HL-60 (cell line): ENCODE measurements around the gene KIF5A.
A peak's percentile ranks its signal among the peaks of the same experiment; 100 is the strongest.

Source experiments
- DNase-seq, 2 experiments: peaks; one replicate each; pipeline ENCODE4 v3.0.0-alpha.2; 2010 to 2020; ENCODE audit warnings: low read depth in 1 of 2, low spot score in 1 of 2
- H3K27ac ChIP-seq: fragments of 250-450 bp; sonication (Bioruptor Pico); replicated peaks from 2 replicates; pipeline ENCODE4 v1.5.1; 2020; ENCODE audit warnings: mild to moderate bottlenecking, moderate library complexity
- H3K27me3 ChIP-seq: fragments of 250-450 bp; sonication (Bioruptor Pico); 2 replicates; pipeline ENCODE4 v1.5.1; 2021; ENCODE audit warnings: mild to moderate bottlenecking, moderate library complexity; ENCODE audit not compliant: insufficient read depth, poor library complexity, severe bottlenecking
- H3K4me3 ChIP-seq: replicated peaks from 2 replicates; pipeline ENCODE4 v1.5.1; 2011; ENCODE audit warnings: mild to moderate bottlenecking, control low read depth, low read length; ENCODE audit not compliant: insufficient read depth
- GABPA ChIP-seq: IDR thresholded peaks from 2 replicates; pipeline ENCODE4 v1.6.1; 2012; ENCODE audit warnings: low read depth
- POLR2AphosphoS5 ChIP-seq: IDR thresholded peaks from 2 replicates; pipeline ENCODE4 v1.6.1; 2012; ENCODE audit warnings: low read depth
- SPI1 ChIP-seq: IDR thresholded peaks from 2 replicates; pipeline ENCODE4 v1.6.1; 2012; ENCODE audit warnings: low read depth, mild to moderate bottlenecking, borderline replicate concordance
- TF ChIP-seq, protein P1 (sequence below): IDR thresholded peaks from 2 replicates; pipeline ENCODE4 v1.6.1; 2012; ENCODE audit warnings: low read depth; ENCODE audit not compliant: insufficient replicate concordance
- TF ChIP-seq, protein P2 (sequence below): IDR thresholded peaks from one replicate; pipeline ENCODE4 v1.5.1; 2011; ENCODE audit warnings: low read length, control low read depth, inconsistent platforms; ENCODE audit not compliant: insufficient read depth

KIF5A gene

GRCh38 chr12:57626111-57626920 lies 76.5 kb downstream of the KIF5A start:
- Histone ChIP-seq H3K27me3 (peaks cover 66% of the 10 kb centered on the region), H3K4me3 (no peak overlapping the region), H3K27ac (no peak overlapping the region)
- no peak for DNase-seq
- TF ChIP-seq, protein P1, sequence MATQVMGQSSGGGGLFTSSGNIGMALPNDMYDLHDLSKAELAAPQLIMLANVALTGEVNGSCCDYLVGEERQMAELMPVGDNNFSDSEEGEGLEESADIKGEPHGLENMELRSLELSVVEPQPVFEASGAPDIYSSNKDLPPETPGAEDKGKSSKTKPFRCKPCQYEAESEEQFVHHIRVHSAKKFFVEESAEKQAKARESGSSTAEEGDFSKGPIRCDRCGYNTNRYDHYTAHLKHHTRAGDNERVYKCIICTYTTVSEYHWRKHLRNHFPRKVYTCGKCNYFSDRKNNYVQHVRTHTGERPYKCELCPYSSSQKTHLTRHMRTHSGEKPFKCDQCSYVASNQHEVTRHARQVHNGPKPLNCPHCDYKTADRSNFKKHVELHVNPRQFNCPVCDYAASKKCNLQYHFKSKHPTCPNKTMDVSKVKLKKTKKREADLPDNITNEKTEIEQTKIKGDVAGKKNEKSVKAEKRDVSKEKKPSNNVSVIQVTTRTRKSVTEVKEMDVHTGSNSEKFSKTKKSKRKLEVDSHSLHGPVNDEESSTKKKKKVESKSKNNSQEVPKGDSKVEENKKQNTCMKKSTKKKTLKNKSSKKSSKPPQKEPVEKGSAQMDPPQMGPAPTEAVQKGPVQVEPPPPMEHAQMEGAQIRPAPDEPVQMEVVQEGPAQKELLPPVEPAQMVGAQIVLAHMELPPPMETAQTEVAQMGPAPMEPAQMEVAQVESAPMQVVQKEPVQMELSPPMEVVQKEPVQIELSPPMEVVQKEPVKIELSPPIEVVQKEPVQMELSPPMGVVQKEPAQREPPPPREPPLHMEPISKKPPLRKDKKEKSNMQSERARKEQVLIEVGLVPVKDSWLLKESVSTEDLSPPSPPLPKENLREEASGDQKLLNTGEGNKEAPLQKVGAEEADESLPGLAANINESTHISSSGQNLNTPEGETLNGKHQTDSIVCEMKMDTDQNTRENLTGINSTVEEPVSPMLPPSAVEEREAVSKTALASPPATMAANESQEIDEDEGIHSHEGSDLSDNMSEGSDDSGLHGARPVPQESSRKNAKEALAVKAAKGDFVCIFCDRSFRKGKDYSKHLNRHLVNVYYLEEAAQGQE = no peak
- TF ChIP-seq GABPA (no peak), SPI1 (no peak), POLR2AphosphoS5 (no peak)
- TF ChIP-seq, protein P2, sequence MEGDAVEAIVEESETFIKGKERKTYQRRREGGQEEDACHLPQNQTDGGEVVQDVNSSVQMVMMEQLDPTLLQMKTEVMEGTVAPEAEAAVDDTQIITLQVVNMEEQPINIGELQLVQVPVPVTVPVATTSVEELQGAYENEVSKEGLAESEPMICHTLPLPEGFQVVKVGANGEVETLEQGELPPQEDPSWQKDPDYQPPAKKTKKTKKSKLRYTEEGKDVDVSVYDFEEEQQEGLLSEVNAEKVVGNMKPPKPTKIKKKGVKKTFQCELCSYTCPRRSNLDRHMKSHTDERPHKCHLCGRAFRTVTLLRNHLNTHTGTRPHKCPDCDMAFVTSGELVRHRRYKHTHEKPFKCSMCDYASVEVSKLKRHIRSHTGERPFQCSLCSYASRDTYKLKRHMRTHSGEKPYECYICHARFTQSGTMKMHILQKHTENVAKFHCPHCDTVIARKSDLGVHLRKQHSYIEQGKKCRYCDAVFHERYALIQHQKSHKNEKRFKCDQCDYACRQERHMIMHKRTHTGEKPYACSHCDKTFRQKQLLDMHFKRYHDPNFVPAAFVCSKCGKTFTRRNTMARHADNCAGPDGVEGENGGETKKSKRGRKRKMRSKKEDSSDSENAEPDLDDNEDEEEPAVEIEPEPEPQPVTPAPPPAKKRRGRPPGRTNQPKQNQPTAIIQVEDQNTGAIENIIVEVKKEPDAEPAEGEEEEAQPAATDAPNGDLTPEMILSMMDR = no peak

DNA sequence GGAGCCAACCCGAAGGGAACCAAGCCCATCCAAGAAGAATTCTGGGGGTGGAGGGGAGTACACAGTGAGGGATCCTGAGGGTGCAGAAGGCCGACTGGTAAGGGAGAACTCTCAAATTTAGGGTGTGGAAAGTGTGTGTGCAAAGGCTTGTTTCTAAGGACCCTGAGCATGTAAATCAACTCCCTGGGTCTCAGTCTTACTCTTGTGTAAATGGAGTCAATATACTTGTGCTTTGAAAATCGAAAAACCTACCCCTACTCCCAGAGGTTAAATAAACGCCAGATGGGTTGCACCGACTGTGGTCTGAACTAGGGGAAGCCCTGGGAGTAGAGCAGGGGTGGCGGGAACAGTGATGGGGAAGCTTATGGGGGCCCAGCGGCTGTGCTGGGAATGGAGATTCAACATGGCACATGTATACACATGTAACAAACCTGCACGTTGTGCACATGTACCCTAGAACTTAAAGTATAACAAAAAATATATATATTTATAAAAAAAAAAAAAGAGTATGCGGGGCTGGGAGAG lies 77.1 kb downstream of the KIF5A start:
- TF ChIP-seq GABPA (no peak), SPI1 (no peak), POLR2AphosphoS5 (no peak)
- TF ChIP-seq, protein P1 = no peak
- TF ChIP-seq, protein P2 = no peak

DNA sequence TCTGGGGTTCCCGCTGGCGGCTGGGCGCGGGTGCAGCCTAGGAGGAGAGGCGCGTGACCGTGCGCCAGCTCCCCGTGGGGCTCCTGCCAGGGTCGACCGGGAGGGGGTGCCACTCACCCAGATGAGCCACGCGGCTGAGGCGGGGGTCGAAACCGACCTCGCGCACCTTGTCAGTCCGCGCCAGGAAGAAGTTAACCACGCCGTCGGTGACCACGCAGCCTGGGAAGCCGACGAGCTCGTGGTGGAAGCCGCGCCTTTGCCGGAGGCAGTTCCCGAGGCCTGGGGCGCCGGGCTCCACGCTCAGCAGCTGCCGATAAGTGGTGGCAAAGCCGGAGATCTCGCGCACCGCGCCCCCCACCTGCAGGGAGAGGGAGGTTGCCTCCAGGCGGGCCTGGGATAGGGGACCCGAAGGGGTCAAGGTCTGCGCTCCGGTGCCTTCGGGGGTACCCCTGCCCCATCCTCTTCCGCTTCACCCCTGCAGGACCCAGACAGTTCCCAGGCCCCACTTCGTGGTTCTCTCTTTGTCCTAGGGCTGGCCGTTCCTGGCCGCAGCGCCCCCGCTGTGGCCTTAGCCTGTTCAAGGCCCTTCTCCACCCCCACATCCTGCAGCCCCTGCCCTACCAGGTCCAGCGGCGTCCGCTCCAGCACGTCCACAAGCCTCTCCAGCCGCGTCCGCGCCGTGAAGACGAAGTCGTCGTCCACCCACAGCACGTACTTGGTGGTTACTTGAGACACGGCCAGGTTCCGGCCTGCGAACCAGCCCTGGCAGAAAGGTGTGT lies 77.8 kb downstream of the KIF5A start:
- no peak overlapping the region for H3K4me3 ChIP-seq
- TF ChIP-seq SPI1 (no peak), GABPA (no peak), POLR2AphosphoS5 (no peak)
- TF ChIP-seq, protein P2 = no peak
- peaks cover 71% of the 10 kb centered on the region for H3K27me3 ChIP-seq
- DNase-seq = peak in 1 of 2 experiments; percentile 26
- no peak overlapping the region for H3K27ac ChIP-seq

More for the DNA sequence above, 77.1 kb downstream of the KIF5A start:
- no peak for DNase-seq
- Histone ChIP-seq H3K27ac (no peak overlapping the region), H3K27me3 (peaks cover 70% of the 10 kb centered on the region), H3K4me3 (no peak overlapping the region)
